GM21526 (cell line): ENCODE results near the gene RPS28.

Experiments used
- ATAC-seq: cut with Tn5 transposase; IDR thresholded peaks from one replicate; pipeline ENCODE4 v1.9.1; 2021; ENCODE audit warnings: moderate library complexity; ENCODE audit not compliant: unreplicated experiment, low FRiP score

RPS28 gene

GRCh38 chr19:8370176-8371010 is 49.1 kb downstream of the RPS28 start:
- ATAC-seq: no peak

GRCh38 chr19:8371011-8371804 is 49.9 kb downstream of the RPS28 start:
- no peak for ATAC-seq
